Measurements from ENCODE around the gene HECTD1. TPM values are rescaled to one million over a fixed set of nuclear protein-coding genes. Genes with fewer than 3 reads are reported as not detected.

HECTD1 gene
- polyA plus RNA-seq, 1 experiment: 70.5 TPM

DNA sequence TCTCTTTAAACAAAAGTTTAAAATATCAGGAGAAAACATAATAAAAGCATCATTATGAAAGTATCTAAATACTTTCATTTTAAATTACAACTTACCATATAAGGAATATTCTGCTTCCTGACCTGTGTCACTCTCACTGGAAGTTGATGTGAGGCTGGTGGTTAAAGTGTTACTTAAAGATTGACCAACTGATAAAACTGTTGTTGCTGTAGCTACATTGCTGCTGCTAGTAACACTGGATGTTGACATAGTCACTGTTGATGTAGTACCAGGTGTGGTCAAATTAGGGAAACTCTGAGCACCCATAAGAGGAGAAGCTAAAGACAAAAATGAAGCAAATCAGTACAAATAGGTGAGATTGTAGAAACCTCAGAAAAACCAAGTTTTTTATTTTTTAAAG is 79.9 kb downstream of the HECTD1 start:
- POLR2A ChIA-PET: no interaction called here
- H3K4me3 ChIP-seq (ENCODE audit: low read depth, low read length): no peak overlapping the region
- DNase-seq (ENCODE audit: low read depth): no peak
- CTCF ChIA-PET: interaction anchor here (0.8 to 1.0 kb wide), 2 partner anchors 13 to 28 kb away, joined by 3 to 4 read pairs; no protein-coding TSS in a partner anchor
- H3K36me3 ChIP-seq (ENCODE audit: control insufficient read depth, insufficient read depth, low read length): peaks cover 9% of the 10 kb centered on the region
- TF ChIP-seq, protein P1, sequence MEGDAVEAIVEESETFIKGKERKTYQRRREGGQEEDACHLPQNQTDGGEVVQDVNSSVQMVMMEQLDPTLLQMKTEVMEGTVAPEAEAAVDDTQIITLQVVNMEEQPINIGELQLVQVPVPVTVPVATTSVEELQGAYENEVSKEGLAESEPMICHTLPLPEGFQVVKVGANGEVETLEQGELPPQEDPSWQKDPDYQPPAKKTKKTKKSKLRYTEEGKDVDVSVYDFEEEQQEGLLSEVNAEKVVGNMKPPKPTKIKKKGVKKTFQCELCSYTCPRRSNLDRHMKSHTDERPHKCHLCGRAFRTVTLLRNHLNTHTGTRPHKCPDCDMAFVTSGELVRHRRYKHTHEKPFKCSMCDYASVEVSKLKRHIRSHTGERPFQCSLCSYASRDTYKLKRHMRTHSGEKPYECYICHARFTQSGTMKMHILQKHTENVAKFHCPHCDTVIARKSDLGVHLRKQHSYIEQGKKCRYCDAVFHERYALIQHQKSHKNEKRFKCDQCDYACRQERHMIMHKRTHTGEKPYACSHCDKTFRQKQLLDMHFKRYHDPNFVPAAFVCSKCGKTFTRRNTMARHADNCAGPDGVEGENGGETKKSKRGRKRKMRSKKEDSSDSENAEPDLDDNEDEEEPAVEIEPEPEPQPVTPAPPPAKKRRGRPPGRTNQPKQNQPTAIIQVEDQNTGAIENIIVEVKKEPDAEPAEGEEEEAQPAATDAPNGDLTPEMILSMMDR (IDR thresholded peaks at IDR 0.05; ENCODE audit: insufficient read depth, low read depth, low read length): no peak
- H3K27me3 ChIP-seq (ENCODE audit: control insufficient read depth, insufficient read depth, low read length): no peaks in the 10 kb centered on the region

DNA sequence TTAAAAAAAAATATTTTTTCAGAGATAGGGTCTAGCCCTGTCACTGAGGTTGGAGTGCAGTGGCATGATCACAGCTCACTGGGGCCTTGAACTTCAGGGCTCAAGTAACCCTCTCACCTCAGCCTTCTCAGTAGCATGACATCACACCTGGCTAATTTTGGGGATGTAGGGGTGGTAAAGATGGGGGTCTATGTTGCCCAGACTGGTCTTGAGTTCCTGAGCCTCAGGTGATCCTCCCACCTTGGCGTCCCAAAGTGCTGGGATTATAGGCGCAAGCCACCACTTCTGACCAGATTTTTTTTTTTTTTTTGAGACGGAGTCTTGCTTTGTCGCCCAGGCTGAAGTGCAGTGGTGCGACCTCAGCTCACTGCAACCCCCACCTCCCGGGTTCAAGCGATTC is 80.9 kb downstream of the HECTD1 start:
- peaks cover 14% of the 10 kb centered on the region for H3K36me3 ChIP-seq (ENCODE audit: control insufficient read depth, insufficient read depth, low read length)
- ChIA-PET POLR2A (no interaction called here), CTCF (interaction anchor here (0.6 to 1.4 kb wide), 3 partner anchors 27 to 1488 kb away, joined by 3 to 5 read pairs (median 3); partner anchors contain the start of gene HECTD1)

DNA sequence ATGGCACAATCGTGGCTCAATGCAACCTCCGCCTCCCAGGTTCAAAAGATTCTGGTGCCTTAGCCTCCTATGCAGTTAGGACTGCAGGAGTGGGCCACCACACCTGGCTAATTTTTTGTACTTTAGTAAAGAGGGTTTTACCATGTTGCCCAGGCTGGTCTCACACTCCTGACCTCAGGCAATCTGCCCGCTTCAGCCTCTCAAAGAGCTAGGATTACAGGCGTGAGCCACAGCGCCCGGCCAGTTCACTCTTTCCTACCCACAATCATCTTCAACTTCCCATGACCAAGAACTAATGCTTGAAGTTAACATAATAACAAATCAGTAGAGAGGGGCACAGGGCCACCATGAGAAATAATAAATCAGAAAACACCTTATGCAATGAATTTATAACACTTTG is 82.4 kb downstream of the HECTD1 start:
- CTCF ChIA-PET: no interaction called here
- TF ChIP-seq, protein P1 (IDR thresholded peaks at IDR 0.05; ENCODE audit: insufficient read depth, low read depth, low read length): no peak
- POLR2A ChIA-PET: no interaction called here
- no peak for DNase-seq (ENCODE audit: low read depth)
- Histone ChIP-seq H3K27me3 (ENCODE audit: control insufficient read depth, insufficient read depth, low read length) (no peaks in the 10 kb centered on the region), H3K4me3 (ENCODE audit: low read depth, low read length) (no peak overlapping the region), H3K36me3 (ENCODE audit: control insufficient read depth, insufficient read depth, low read length) (peaks cover 17% of the 10 kb centered on the region)

More for the DNA sequence above, 80.9 kb downstream of the HECTD1 start:
- DNase-seq (ENCODE audit: low read depth): no peak
- H3K27me3 ChIP-seq (ENCODE audit: control insufficient read depth, insufficient read depth, low read length): no peaks in the 10 kb centered on the region
- TF ChIP-seq, protein P1 (IDR thresholded peaks at IDR 0.05; ENCODE audit: insufficient read depth, low read depth, low read length): no peak
- no peak overlapping the region for H3K4me3 ChIP-seq (ENCODE audit: low read depth, low read length)

DNA sequence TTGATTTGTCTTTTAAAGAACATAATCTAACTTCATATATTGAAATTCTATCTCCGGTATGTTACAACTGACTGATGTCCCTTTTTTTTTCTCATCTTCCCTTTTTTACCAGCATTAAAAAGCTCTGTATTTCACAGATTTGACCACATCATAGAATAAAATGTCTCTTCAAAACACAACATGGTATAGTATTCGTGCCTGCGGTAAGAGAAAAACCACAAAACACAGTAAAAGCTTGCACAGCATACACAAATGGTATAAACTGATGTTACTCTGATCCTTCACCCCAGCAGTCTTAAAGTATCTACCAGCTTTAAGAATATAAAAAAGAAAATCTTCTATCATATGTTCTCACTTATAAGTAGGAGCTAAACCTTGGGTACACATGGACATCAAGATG is 83.4 kb downstream of the HECTD1 start:
- Histone ChIP-seq H3K27me3 (ENCODE audit: control insufficient read depth, insufficient read depth, low read length) (no peaks in the 10 kb centered on the region), H3K36me3 (ENCODE audit: control insufficient read depth, insufficient read depth, low read length) (peaks cover 17% of the 10 kb centered on the region), H3K4me3 (ENCODE audit: low read depth, low read length) (no peak overlapping the region)
- TF ChIP-seq, protein P1 (IDR thresholded peaks at IDR 0.05; ENCODE audit: insufficient read depth, low read depth, low read length): no peak
- no peak for DNase-seq (ENCODE audit: low read depth)
- CTCF ChIA-PET: no interaction called here
- POLR2A ChIA-PET: no interaction called here

DNA sequence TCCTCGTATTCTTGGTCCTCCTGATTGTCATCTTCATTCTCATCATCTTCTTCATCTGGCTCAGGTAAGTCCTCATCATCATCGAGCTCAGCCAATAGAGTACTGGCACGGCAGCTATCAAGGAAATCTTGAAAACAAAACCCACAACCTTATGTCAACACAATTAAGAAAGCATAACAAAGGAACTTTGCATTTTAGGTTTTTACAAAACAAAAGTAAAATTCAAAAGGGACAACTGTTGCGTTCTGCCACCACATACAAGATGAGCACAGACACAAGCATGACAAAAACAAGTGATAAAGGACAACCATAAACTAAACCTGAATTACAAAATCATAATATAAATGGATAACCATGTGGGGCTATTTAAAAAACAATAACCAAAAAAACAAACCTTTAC is 84.7 kb downstream of the HECTD1 start:
- ChIA-PET POLR2A (no interaction called here), CTCF (no interaction called here)
- no peaks in the 10 kb centered on the region for H3K27me3 ChIP-seq (ENCODE audit: control insufficient read depth, insufficient read depth, low read length)
- TF ChIP-seq, protein P1 (IDR thresholded peaks at IDR 0.05; ENCODE audit: insufficient read depth, low read depth, low read length): no peak
- peaks cover 13% of the 10 kb centered on the region for H3K36me3 ChIP-seq (ENCODE audit: control insufficient read depth, insufficient read depth, low read length)
- no peak overlapping the region for H3K4me3 ChIP-seq (ENCODE audit: low read depth, low read length)
- DNase-seq (ENCODE audit: low read depth): no peak

Data from BJ (cell line).